HCT116 (cell line): Measurements from ENCODE around the gene TGFBI.

ENCODE experiments used
- POLR2A ChIP-seq: IDR thresholded peaks from 2 replicates; pipeline ENCODE4 v1.7.0; 2011; ENCODE audit warnings: borderline replicate concordance; ENCODE audit not compliant: insufficient read depth, insufficient read length; ENCODE audit errors: extremely low read depth
- POLR2AphosphoS5 ChIP-seq: IDR thresholded peaks from 2 replicates; pipeline ENCODE4 v1.6.1; 2011; ENCODE audit warnings: mild to moderate bottlenecking, low read depth, low read length, moderate library complexity
- TCF7L2 ChIP-seq: IDR thresholded peaks from 2 replicates; pipeline ENCODE4 v1.7.0; 2011; ENCODE audit warnings: borderline replicate concordance, inconsistent platforms; ENCODE audit not compliant: insufficient read depth, insufficient read length; ENCODE audit errors: extremely low read depth
- YY1 ChIP-seq: IDR thresholded peaks from 2 replicates; pipeline ENCODE4 v1.6.1; 2011; ENCODE audit warnings: low read length, low read depth, moderate library complexity, mild to moderate bottlenecking; ENCODE audit not compliant: insufficient replicate concordance; ENCODE audit errors: extremely low read depth
- ZNF274 ChIP-seq: fragments of 200-500 bp; sonication (Bioruptor generic); IDR thresholded peaks from 2 replicates; pipeline ENCODE4 v1.6.1; 2014; ENCODE audit warnings: mild to moderate bottlenecking, low read depth, low read length, inconsistent platforms
- TF ChIP-seq, protein P1 (sequence below), 3 experiments: fragments of 200-600 bp in 1 of 3; sonication (generic) in 1 of 3; IDR thresholded peaks in 2 of 3; conservative IDR thresholded peaks in 1 of 3; 2 replicates each; pipeline ENCODE4 v1.5.1; 2012 to 2017; ENCODE audit warnings: low read depth in 2 of 3, low read length in 2 of 3, antibody characterized with exemption in 1 of 3, borderline replicate concordance in 1 of 3, control low read depth in 1 of 3, mild to moderate bottlenecking in 1 of 3, mixed read lengths in 1 of 3, mixed run types in 1 of 3, moderate library complexity in 1 of 3; ENCODE audit not compliant: insufficient read depth in 1 of 3
- TF ChIP-seq, protein P2 (sequence below): IDR thresholded peaks from 2 replicates; pipeline ENCODE4 v1.6.1; 2012; ENCODE audit warnings: low read depth
- TF ChIP-seq, protein P3 (sequence below): IDR thresholded peaks from 2 replicates; pipeline ENCODE4 v1.6.1; 2011; ENCODE audit warnings: mild to moderate bottlenecking, low read length, moderate library complexity; ENCODE audit not compliant: insufficient replicate concordance; ENCODE audit errors: extremely low read depth
- TF ChIP-seq, protein P4 (sequence below): IDR thresholded peaks from 2 replicates; pipeline ENCODE4 v1.6.1; 2012

DNA sequence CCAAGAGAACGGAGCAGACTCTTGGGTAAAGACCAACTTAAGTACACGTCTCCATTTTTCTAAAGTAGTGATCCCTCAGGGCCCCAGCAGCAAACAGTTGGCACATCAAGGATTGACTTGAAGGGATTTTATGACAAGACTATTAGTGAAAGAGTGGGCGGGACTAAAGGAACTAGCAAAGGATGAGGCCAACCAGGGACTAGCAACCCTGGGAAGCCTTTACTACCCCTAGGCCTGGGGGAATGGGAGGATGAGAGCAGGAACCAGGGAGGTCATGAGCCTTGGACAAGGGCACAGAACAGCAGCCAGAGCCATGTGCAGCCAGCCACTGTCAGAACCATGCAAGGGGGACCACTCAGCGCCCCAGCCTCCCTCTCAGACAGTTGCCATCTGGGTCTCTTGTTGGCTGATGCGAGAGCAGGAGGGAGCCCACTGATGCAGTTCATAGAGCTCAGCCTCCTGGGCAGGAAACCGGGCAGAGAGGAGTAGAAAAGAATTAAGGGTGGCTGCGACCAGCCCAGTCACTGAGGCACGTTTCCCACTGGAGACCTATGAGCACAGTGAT is 28.1 kb downstream of the TGFBI start:
- TF ChIP-seq, protein P1, sequence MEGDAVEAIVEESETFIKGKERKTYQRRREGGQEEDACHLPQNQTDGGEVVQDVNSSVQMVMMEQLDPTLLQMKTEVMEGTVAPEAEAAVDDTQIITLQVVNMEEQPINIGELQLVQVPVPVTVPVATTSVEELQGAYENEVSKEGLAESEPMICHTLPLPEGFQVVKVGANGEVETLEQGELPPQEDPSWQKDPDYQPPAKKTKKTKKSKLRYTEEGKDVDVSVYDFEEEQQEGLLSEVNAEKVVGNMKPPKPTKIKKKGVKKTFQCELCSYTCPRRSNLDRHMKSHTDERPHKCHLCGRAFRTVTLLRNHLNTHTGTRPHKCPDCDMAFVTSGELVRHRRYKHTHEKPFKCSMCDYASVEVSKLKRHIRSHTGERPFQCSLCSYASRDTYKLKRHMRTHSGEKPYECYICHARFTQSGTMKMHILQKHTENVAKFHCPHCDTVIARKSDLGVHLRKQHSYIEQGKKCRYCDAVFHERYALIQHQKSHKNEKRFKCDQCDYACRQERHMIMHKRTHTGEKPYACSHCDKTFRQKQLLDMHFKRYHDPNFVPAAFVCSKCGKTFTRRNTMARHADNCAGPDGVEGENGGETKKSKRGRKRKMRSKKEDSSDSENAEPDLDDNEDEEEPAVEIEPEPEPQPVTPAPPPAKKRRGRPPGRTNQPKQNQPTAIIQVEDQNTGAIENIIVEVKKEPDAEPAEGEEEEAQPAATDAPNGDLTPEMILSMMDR (IDR thresholded peaks at IDR 0.05 in 2 of 3, conservative IDR thresholded peaks at IDR 0.05 in 1 of 3; ENCODE audit: borderline replicate concordance in 1 of 3, insufficient read depth in 1 of 3, low read depth in 2 of 3, low read length in 2 of 3) = no peak
- TF ChIP-seq POLR2A (no peak), YY1 (no peak), TCF7L2 (no peak), POLR2AphosphoS5 (no peak), ZNF274 (no peak)
- TF ChIP-seq, protein P2, sequence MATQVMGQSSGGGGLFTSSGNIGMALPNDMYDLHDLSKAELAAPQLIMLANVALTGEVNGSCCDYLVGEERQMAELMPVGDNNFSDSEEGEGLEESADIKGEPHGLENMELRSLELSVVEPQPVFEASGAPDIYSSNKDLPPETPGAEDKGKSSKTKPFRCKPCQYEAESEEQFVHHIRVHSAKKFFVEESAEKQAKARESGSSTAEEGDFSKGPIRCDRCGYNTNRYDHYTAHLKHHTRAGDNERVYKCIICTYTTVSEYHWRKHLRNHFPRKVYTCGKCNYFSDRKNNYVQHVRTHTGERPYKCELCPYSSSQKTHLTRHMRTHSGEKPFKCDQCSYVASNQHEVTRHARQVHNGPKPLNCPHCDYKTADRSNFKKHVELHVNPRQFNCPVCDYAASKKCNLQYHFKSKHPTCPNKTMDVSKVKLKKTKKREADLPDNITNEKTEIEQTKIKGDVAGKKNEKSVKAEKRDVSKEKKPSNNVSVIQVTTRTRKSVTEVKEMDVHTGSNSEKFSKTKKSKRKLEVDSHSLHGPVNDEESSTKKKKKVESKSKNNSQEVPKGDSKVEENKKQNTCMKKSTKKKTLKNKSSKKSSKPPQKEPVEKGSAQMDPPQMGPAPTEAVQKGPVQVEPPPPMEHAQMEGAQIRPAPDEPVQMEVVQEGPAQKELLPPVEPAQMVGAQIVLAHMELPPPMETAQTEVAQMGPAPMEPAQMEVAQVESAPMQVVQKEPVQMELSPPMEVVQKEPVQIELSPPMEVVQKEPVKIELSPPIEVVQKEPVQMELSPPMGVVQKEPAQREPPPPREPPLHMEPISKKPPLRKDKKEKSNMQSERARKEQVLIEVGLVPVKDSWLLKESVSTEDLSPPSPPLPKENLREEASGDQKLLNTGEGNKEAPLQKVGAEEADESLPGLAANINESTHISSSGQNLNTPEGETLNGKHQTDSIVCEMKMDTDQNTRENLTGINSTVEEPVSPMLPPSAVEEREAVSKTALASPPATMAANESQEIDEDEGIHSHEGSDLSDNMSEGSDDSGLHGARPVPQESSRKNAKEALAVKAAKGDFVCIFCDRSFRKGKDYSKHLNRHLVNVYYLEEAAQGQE = no peak
- TF ChIP-seq, protein P3, sequence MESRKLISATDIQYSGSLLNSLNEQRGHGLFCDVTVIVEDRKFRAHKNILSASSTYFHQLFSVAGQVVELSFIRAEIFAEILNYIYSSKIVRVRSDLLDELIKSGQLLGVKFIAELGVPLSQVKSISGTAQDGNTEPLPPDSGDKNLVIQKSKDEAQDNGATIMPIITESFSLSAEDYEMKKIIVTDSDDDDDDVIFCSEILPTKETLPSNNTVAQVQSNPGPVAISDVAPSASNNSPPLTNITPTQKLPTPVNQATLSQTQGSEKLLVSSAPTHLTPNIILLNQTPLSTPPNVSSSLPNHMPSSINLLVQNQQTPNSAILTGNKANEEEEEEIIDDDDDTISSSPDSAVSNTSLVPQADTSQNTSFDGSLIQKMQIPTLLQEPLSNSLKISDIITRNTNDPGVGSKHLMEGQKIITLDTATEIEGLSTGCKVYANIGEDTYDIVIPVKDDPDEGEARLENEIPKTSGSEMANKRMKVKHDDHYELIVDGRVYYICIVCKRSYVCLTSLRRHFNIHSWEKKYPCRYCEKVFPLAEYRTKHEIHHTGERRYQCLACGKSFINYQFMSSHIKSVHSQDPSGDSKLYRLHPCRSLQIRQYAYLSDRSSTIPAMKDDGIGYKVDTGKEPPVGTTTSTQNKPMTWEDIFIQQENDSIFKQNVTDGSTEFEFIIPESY = no peak
- TF ChIP-seq, protein P4, sequence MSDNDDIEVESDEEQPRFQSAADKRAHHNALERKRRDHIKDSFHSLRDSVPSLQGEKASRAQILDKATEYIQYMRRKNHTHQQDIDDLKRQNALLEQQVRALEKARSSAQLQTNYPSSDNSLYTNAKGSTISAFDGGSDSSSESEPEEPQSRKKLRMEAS = no peak
